ENCODE measurements around the gene YJEFN3. TPM values are rescaled to one million over a fixed set of nuclear protein-coding genes. Genes with fewer than 3 reads are reported as not detected.

YJEFN3 gene
- total RNA-seq, 2 donors from 2014 or later: 0.85 to 1.5 TPM

GRCh38 chr19:19543101-19543500, 14.4 kb downstream of the YJEFN3 start:
- no peak overlapping the region for H3K4me3 ChIP-seq
- H3K27ac ChIP-seq: no peak overlapping the region
- peaks cover 0 to 48% of the 10 kb centered on the region in 2 donors for H3K4me1 ChIP-seq
- TF ChIP-seq CTCF (IDR thresholded peaks at IDR 0.05): no peak
- H3K9me3 ChIP-seq: no peaks in the 10 kb centered on the region
- DNase-seq (ENCODE audit: low spot score): no peak
- H3K36me3 ChIP-seq: no peaks in the 10 kb centered on the region
- peaks cover 11 to 19% of the 10 kb centered on the region in 2 donors for H3K27me3 ChIP-seq

- H3K27me3 ChIP-seq: peaks cover 11 to 19% of the 10 kb centered on the region in 2 donors
- DNase-seq (ENCODE audit: low spot score): no peak
- no peak overlapping the region for H3K27ac ChIP-seq
- no peak overlapping the region for H3K4me3 ChIP-seq
- H3K4me1 ChIP-seq: peaks cover 0 to 47% of the 10 kb centered on the region in 2 donors
- no peaks in the 10 kb centered on the region for H3K36me3 ChIP-seq
- no peak for TF ChIP-seq CTCF (IDR thresholded peaks at IDR 0.05)
- no peaks in the 10 kb centered on the region for H3K9me3 ChIP-seq
Observed at GRCh38 chr19:19543640-19544039, 14.9 kb downstream of the YJEFN3 start.

- H3K27ac ChIP-seq: no peak overlapping the region
- peaks cover 0 to 41% of the 10 kb centered on the region in 2 donors for H3K4me1 ChIP-seq
- no peak overlapping the region for H3K4me3 ChIP-seq
- H3K27me3 ChIP-seq: peaks cover 11 to 19% of the 10 kb centered on the region in 2 donors
- H3K9me3 ChIP-seq: no peaks in the 10 kb centered on the region
- TF ChIP-seq CTCF (IDR thresholded peaks at IDR 0.05): no peak
- DNase-seq (ENCODE audit: low spot score): no peak
- no peaks in the 10 kb centered on the region for H3K36me3 ChIP-seq
Observed at GRCh38 chr19:19544257-19544953, 15.7 kb downstream of the YJEFN3 start.

GRCh38 chr19:19544954-19545591, 16.4 kb downstream of the YJEFN3 start:
- Histone ChIP-seq H3K4me1 (peaks cover 0 to 39% of the 10 kb centered on the region in 2 donors), H3K4me3 (no peak overlapping the region), H3K27me3 (peaks cover 9 to 19% of the 10 kb centered on the region in 2 donors), H3K36me3 (no peaks in the 10 kb centered on the region), H3K9me3 (no peaks in the 10 kb centered on the region), H3K27ac (no peak overlapping the region)
- DNase-seq (ENCODE audit: low spot score): no peak
- no peak for TF ChIP-seq CTCF (IDR thresholded peaks at IDR 0.05)

GRCh38 chr19:19545707-19546106, 17.0 kb downstream of the YJEFN3 start:
- H3K4me1 ChIP-seq: peaks cover 0 to 33% of the 10 kb centered on the region in 2 donors
- no peaks in the 10 kb centered on the region for H3K36me3 ChIP-seq
- no peak for TF ChIP-seq CTCF (IDR thresholded peaks at IDR 0.05)
- H3K4me3 ChIP-seq: no peak overlapping the region
- H3K27me3 ChIP-seq: peaks cover 6 to 13% of the 10 kb centered on the region in 2 donors
- no peak for DNase-seq (ENCODE audit: low spot score)
- no peak overlapping the region for H3K27ac ChIP-seq
- no peaks in the 10 kb centered on the region for H3K9me3 ChIP-seq
